22Rv1 (cell line): ENCODE data around the gene IL10RA.

ENCODE experiments used
- H3K27ac ChIP-seq: fragments of 450-650 bp; 2 replicates; pipeline ENCODE4 v1.5.1; 2017
- ZFX ChIP-seq: fragments of 450-650 bp; IDR thresholded peaks from 2 replicates; pipeline ENCODE4 v1.6.1; 2017; ENCODE audit warnings: antibody characterized with exemption, borderline replicate concordance
- TF ChIP-seq, protein P1 (sequence below): fragments of 450-650 bp; IDR thresholded peaks from 2 replicates; pipeline ENCODE4 v1.5.1; 2017; ENCODE audit warnings: mild to moderate bottlenecking

Gene IL10RA

DNA sequence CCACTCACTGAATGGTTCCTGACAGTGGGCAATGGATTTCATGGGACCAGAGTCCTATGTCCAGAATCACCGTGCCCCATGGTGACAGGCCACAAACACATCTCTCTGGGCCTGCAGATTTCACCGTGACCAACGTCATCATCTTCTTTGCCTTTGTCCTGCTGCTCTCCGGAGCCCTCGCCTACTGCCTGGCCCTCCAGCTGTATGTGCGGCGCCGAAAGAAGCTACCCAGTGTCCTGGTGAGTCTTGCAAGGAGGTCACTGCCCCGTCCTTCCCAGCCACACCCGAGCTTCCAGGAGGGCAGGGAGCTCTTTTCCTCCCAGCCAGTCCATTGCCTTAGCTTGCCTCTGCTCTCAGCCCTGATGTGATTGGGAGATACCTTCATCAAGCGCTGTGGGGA is 9.3 kb downstream of the IL10RA start:
- TF ChIP-seq, protein P1, sequence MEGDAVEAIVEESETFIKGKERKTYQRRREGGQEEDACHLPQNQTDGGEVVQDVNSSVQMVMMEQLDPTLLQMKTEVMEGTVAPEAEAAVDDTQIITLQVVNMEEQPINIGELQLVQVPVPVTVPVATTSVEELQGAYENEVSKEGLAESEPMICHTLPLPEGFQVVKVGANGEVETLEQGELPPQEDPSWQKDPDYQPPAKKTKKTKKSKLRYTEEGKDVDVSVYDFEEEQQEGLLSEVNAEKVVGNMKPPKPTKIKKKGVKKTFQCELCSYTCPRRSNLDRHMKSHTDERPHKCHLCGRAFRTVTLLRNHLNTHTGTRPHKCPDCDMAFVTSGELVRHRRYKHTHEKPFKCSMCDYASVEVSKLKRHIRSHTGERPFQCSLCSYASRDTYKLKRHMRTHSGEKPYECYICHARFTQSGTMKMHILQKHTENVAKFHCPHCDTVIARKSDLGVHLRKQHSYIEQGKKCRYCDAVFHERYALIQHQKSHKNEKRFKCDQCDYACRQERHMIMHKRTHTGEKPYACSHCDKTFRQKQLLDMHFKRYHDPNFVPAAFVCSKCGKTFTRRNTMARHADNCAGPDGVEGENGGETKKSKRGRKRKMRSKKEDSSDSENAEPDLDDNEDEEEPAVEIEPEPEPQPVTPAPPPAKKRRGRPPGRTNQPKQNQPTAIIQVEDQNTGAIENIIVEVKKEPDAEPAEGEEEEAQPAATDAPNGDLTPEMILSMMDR: no peak
- TF ChIP-seq ZFX: no peak
- H3K27ac ChIP-seq: no peak overlapping the region

DNA sequence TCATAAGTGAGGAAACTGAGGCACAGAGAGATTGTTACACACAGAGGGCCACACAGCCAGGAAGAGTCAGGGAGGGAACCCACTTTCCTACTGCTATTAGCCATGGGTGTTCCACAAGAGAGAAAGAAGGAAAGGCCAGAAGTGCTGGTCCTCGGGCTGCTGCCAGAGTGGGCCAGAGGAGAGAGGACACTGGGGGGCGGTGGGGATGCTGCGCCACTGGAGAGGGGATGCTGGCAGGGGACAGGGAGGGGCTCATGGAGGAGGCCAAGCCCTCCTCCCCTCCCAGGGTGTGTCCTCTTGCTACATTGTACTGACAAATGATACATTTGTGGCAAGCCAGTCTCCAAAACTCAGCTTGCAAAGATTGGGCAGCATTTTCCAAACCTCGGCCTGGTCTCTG is 9.9 kb downstream of the IL10RA start:
- no peak overlapping the region for H3K27ac ChIP-seq
- TF ChIP-seq, protein P1: no peak
- no peak for TF ChIP-seq ZFX

GRCh38 chr11:117997406-117997805 is 11.2 kb downstream of the IL10RA start:
- no peak for TF ChIP-seq ZFX
- TF ChIP-seq, protein P1: no peak
- H3K27ac ChIP-seq: no peak overlapping the region

DNA sequence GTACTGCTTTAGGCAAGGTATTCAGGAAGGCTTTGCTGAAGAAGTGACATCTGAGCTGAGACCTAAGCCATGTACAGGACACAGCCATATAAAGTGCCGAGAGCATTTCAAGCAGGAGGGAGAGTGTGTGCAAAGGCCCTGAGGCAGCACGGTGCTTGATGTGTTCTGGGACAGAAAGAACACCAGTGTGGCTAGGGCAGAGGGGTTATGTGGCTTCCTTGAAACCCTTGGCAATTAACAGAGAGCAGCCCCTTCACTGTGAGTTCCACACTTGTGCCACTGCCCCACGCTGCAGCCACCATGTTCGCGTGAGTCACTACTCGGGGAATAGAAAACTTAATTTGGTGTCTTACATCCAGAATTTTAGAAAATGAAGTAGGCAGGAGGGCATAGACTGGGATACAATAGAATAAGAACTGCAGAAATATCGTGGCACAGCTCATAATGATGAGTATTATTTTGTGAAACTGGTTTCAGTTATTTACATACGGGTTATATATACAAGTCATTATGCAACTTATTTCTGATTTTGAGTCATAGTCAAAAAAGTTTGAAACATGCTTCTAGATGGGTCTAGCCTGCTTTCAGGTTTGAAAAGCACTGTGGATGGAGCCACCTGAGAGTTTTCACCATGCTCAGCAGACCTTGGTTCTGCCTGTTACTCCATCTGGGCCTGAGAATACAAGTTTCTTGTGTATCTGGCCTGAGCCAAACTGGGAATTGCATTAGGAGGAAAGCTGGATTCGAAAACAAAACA is 11.8 kb downstream of the IL10RA start:
- TF ChIP-seq ZFX: no peak
- TF ChIP-seq, protein P1: no peak
- H3K27ac ChIP-seq: no peak overlapping the region

DNA sequence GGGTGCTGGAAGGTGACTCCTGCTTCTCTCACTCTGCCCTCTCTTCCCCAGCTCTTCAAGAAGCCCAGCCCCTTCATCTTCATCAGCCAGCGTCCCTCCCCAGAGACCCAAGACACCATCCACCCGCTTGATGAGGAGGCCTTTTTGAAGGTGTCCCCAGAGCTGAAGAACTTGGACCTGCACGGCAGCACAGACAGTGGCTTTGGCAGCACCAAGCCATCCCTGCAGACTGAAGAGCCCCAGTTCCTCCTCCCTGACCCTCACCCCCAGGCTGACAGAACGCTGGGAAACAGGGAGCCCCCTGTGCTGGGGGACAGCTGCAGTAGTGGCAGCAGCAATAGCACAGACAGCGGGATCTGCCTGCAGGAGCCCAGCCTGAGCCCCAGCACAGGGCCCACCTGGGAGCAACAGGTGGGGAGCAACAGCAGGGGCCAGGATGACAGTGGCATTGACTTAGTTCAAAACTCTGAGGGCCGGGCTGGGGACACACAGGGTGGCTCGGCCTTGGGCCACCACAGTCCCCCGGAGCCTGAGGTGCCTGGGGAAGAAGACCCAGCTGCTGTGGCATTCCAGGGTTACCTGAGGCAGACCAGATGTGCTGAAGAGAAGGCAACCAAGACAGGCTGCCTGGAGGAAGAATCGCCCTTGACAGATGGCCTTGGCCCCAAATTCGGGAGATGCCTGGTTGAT is 12.6 kb downstream of the IL10RA start:
- TF ChIP-seq, protein P1: no peak
- H3K27ac ChIP-seq: no peak overlapping the region

- TF ChIP-seq ZFX: no peak
- TF ChIP-seq, protein P1: no peak
- H3K27ac ChIP-seq: no peak overlapping the region
Observed at GRCh38 chr11:117999354-117999993, 13.3 kb downstream of the IL10RA start.
